ENCODE results near the gene MPEG1.

MPEG1 gene

GRCh38 chr11:59184691-59185339 lies 27.9 kb downstream of the MPEG1 start:
- TF ChIP-seq CTCF (conservative IDR thresholded peaks at IDR 0.05; ENCODE audit: low read depth, low read length) = no peak
- no peak for DNase-seq (ENCODE audit: low read depth)
- H3K4me3 ChIP-seq (ENCODE audit: low read depth, low read length) = no peak overlapping the region

GRCh38 chr11:59183771-59184170 lies 29.0 kb downstream of the MPEG1 start:
- no peak overlapping the region for H3K4me3 ChIP-seq (ENCODE audit: low read depth, low read length)
- DNase-seq (ENCODE audit: low read depth) = peak; percentile 44
- TF ChIP-seq CTCF (conservative IDR thresholded peaks at IDR 0.05; ENCODE audit: low read depth, low read length) = no peak

GRCh38 chr11:59182457-59183151 lies 30.1 kb downstream of the MPEG1 start:
- peak; percentile 18 for TF ChIP-seq CTCF (conservative IDR thresholded peaks at IDR 0.05; ENCODE audit: low read depth, low read length)
- no peak for DNase-seq (ENCODE audit: low read depth)
- H3K4me3 ChIP-seq (ENCODE audit: low read depth, low read length) = no peak overlapping the region

- no peak overlapping the region for H3K4me3 ChIP-seq (ENCODE audit: low read depth, low read length)
- no peak for DNase-seq (ENCODE audit: low read depth)
- no peak for TF ChIP-seq CTCF (conservative IDR thresholded peaks at IDR 0.05; ENCODE audit: low read depth, low read length)
These were observed 30.8 kb downstream of the MPEG1 start for GRCh38 chr11:59181746-59182456.

GRCh38 chr11:59180907-59181306 lies 31.8 kb downstream of the MPEG1 start:
- no peak overlapping the region for H3K4me3 ChIP-seq (ENCODE audit: low read depth, low read length)
- no peak for TF ChIP-seq CTCF (conservative IDR thresholded peaks at IDR 0.05; ENCODE audit: low read depth, low read length)
- DNase-seq (ENCODE audit: low read depth) = no peak

GRCh38 chr11:59180168-59180776 lies 32.5 kb downstream of the MPEG1 start:
- H3K4me3 ChIP-seq (ENCODE audit: low read depth, low read length) = no peak overlapping the region
- no peak for TF ChIP-seq CTCF (conservative IDR thresholded peaks at IDR 0.05; ENCODE audit: low read depth, low read length)
- DNase-seq (ENCODE audit: low read depth) = no peak
